Measurements from ENCODE around the gene MAPT. TPM values are rescaled to one million over a fixed set of nuclear protein-coding genes. Genes with fewer than 3 reads are reported as not detected.

MAPT gene
- total RNA-seq, 1 donor from 2014 or later = 2.1 TPM

DNA sequence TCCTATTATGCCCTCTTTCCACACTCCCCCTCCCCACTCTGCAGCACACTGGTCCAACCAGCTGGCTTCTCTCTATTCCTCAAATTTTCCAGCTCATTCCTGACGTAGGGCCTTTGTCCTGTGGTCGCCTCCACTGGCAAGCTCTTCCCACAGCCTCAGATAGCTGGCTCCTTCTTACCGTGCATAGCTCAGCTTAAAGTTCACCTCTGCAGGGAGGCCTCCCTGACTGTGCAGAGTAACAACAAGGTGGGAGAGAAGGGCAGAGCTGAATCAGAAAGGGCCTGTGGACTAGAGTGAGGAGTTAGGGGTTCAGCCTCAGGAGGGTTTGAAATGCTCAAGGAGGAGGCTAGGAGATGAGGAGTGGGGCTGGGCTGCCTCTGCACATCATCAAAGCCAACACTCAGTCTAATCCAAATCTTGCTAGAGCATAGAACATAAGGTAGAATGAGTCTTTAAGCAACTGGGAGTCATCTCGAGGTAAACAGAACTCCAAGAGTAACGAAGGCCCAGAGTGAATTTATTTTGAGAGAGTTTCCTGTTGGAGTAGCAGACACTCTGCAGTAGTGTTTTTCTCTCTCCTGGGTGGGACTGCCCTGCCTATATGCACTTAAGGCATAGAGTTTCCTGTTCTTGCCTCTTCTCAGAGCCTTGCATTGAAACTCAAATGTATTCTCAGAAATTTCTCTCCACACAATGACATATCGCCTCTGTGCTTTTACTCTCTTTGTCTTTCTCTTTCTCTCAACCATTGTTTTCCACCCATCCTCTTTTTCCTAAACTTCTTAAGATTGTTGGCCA, 30.3 kb upstream of the MAPT start:
- H3K9me3 ChIP-seq (ENCODE audit: insufficient read depth, low read depth, low read length) = no peaks in the 10 kb centered on the region
- no peak overlapping the region for H3K27ac Mint-ChIP-seq (ENCODE audit: unreplicated experiment)
- H3K27ac ChIP-seq (ENCODE audit: low read depth, low read length) = no peak overlapping the region
- no peak overlapping the region for H3K4me2 ChIP-seq (ENCODE audit: low read length)
- DNase-seq (ENCODE audit: low read depth) = no peak
- peaks cover 2% of the 10 kb centered on the region for H3K9me3 Mint-ChIP-seq (ENCODE audit: unreplicated experiment)
- H4K20me1 ChIP-seq (ENCODE audit: insufficient read depth, low read length) = no peaks in the 10 kb centered on the region
- H3K79me2 ChIP-seq (ENCODE audit: insufficient read depth, low read length) = no peaks in the 10 kb centered on the region
- no peaks in the 10 kb centered on the region for H3K36me3 Mint-ChIP-seq (ENCODE audit: low read depth, unreplicated experiment)
- H3K4me3 ChIP-seq (ENCODE audit: insufficient read depth, low read depth, low read length) = no peak overlapping the region
- H3K27me3 Mint-ChIP-seq (ENCODE audit: low read depth, unreplicated experiment) = peaks cover 43% of the 10 kb centered on the region
- no peaks in the 10 kb centered on the region for H3K4me1 ChIP-seq (ENCODE audit: insufficient read depth, low read length)
- no peaks in the 10 kb centered on the region for H3K36me3 ChIP-seq (ENCODE audit: insufficient read depth, low read length)
- TF ChIP-seq EZH2 (IDR thresholded peaks at IDR 0.05; ENCODE audit: insufficient read depth, low read length) = no peak
- no peak for TF ChIP-seq CTCF (IDR thresholded peaks at IDR 0.05; ENCODE audit: insufficient read depth, low read depth, low read length)
- no peak for FAIRE-seq
- H3K4me3 Mint-ChIP-seq (ENCODE audit: unreplicated experiment) = no peak overlapping the region
- H3K27me3 ChIP-seq (ENCODE audit: insufficient read depth, low read length) = peaks cover 7% of the 10 kb centered on the region
- H2AFZ ChIP-seq (ENCODE audit: low read depth, low read length) = no peak overlapping the region
- no peaks in the 10 kb centered on the region for H3K4me1 Mint-ChIP-seq (ENCODE audit: low read depth, unreplicated experiment)
- H3K9ac ChIP-seq (ENCODE audit: low read length) = no peak overlapping the region

DNA sequence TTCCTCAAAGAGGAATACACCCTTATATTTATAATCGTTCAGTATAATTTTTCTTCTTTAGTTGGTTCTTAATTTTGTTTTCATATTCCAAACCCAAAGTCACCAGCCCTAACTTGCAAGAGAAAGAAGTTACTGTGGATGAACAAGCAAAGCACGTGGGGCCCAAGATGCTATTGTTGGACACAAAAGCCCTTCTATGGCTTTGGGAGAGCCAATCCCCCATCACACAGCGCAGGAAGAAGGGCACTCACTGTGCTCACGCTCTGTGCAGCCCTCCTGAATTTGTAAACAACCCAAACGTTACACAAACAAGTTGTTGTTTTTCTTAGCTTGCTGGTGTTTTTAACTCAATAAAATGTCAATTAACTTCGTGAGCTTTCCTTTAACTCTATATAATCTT, 27.2 kb upstream of the MAPT start:
- Histone ChIP-seq H3K4me1 (ENCODE audit: insufficient read depth, low read length) (no peaks in the 10 kb centered on the region), H3K79me2 (ENCODE audit: insufficient read depth, low read length) (no peaks in the 10 kb centered on the region), H3K9ac (ENCODE audit: low read length) (no peak overlapping the region), H2AFZ (ENCODE audit: low read depth, low read length) (no peak overlapping the region), H3K36me3 (ENCODE audit: insufficient read depth, low read length) (no peaks in the 10 kb centered on the region), H4K20me1 (ENCODE audit: insufficient read depth, low read length) (no peaks in the 10 kb centered on the region), H3K9me3 (ENCODE audit: insufficient read depth, low read depth, low read length) (no peaks in the 10 kb centered on the region), H3K4me2 (ENCODE audit: low read length) (no peak overlapping the region), H3K4me3 (ENCODE audit: insufficient read depth, low read depth, low read length) (no peak overlapping the region), H3K27ac (ENCODE audit: low read depth, low read length) (no peak overlapping the region), H3K27me3 (ENCODE audit: insufficient read depth, low read length) (peaks cover 7% of the 10 kb centered on the region)
- H3K4me1 Mint-ChIP-seq (ENCODE audit: low read depth, unreplicated experiment) = peaks cover 15% of the 10 kb centered on the region
- FAIRE-seq (no peak), DNase-seq (ENCODE audit: low read depth) (no peak)
- H3K4me3 Mint-ChIP-seq (ENCODE audit: unreplicated experiment) = no peak overlapping the region
- peaks cover 2% of the 10 kb centered on the region for H3K9me3 Mint-ChIP-seq (ENCODE audit: unreplicated experiment)
- TF ChIP-seq CTCF (IDR thresholded peaks at IDR 0.05; ENCODE audit: insufficient read depth, low read depth, low read length) (no peak), EZH2 (IDR thresholded peaks at IDR 0.05; ENCODE audit: insufficient read depth, low read length) (no peak)
- peaks cover 25% of the 10 kb centered on the region for H3K27me3 Mint-ChIP-seq (ENCODE audit: low read depth, unreplicated experiment)
- no peak overlapping the region for H3K27ac Mint-ChIP-seq (ENCODE audit: unreplicated experiment)
- no peaks in the 10 kb centered on the region for H3K36me3 Mint-ChIP-seq (ENCODE audit: low read depth, unreplicated experiment)

GRCh38 chr17:45867702-45868101, 26.7 kb upstream of the MAPT start:
- no peaks in the 10 kb centered on the region for H3K9me3 ChIP-seq (ENCODE audit: insufficient read depth, low read depth, low read length)
- H3K36me3 ChIP-seq (ENCODE audit: insufficient read depth, low read length) = no peaks in the 10 kb centered on the region
- Mint-ChIP-seq H3K4me1 (ENCODE audit: low read depth, unreplicated experiment) (peaks cover 15% of the 10 kb centered on the region), H3K9me3 (ENCODE audit: unreplicated experiment) (peaks cover 2% of the 10 kb centered on the region), H3K36me3 (ENCODE audit: low read depth, unreplicated experiment) (no peaks in the 10 kb centered on the region), H3K27ac (ENCODE audit: unreplicated experiment) (no peak overlapping the region), H3K4me3 (ENCODE audit: unreplicated experiment) (no peak overlapping the region), H3K27me3 (ENCODE audit: low read depth, unreplicated experiment) (peaks cover 21% of the 10 kb centered on the region)
- H3K4me2 ChIP-seq (ENCODE audit: low read length) = no peak overlapping the region
- TF ChIP-seq CTCF (IDR thresholded peaks at IDR 0.05; ENCODE audit: insufficient read depth, low read depth, low read length) (no peak), EZH2 (IDR thresholded peaks at IDR 0.05; ENCODE audit: insufficient read depth, low read length) (no peak)
- no peaks in the 10 kb centered on the region for H3K4me1 ChIP-seq (ENCODE audit: insufficient read depth, low read length)
- no peak overlapping the region for H3K4me3 ChIP-seq (ENCODE audit: insufficient read depth, low read depth, low read length)
- H4K20me1 ChIP-seq (ENCODE audit: insufficient read depth, low read length) = no peaks in the 10 kb centered on the region
- H3K9ac ChIP-seq (ENCODE audit: low read length) = no peak overlapping the region
- no peak for FAIRE-seq
- H3K27me3 ChIP-seq (ENCODE audit: insufficient read depth, low read length) = peaks cover 7% of the 10 kb centered on the region
- H3K79me2 ChIP-seq (ENCODE audit: insufficient read depth, low read length) = no peaks in the 10 kb centered on the region
- DNase-seq (ENCODE audit: low read depth) = no peak
- H3K27ac ChIP-seq (ENCODE audit: low read depth, low read length) = no peak overlapping the region
- no peak overlapping the region for H2AFZ ChIP-seq (ENCODE audit: low read depth, low read length)

Measured in astrocyte (in vitro differentiated cells and primary cell).